ENCODE measurements around the gene LRRC19.

Gene LRRC19

GRCh38 chr9:26946753-26947727, 58.4 kb downstream of the LRRC19 start, which contains the start of gene PLAA:
TSS of gene PLAA (minus strand) at chr9:26947242. CDS start at chr9:26947045, 197 bp downstream.
- Mint-ChIP-seq H3K27me3 (peaks cover 3% of the 10 kb centered on the region), H3K9me3 (no peaks in the 10 kb centered on the region), H3K4me1 (peaks cover 43% of the 10 kb centered on the region), H3K4me3 (peak within 1 kb of the TSS; percentile 86), H3K27ac (peak within 1 kb of the TSS; percentile 95), H3K36me3 (peaks cover 19% of the 10 kb centered on the region)
- peak; percentile 90 for DNase-seq
- CTCF ChIA-PET, result no interaction called here

GRCh38 chr9:26945591-26945990, 59.9 kb downstream of the LRRC19 start:
- peak overlapping the region; percentile 86 for H3K4me3 Mint-ChIP-seq
- H3K36me3 Mint-ChIP-seq, result peaks cover 27% of the 10 kb centered on the region
- no peaks in the 10 kb centered on the region for H3K9me3 Mint-ChIP-seq
- peaks cover 57% of the 10 kb centered on the region for H3K4me1 Mint-ChIP-seq
- H3K27me3 Mint-ChIP-seq, result peaks cover 3% of the 10 kb centered on the region
- no peak for DNase-seq
- CTCF ChIA-PET, result interaction anchor here (0.5 kb wide), 1 partner anchor 55 kb away, joined by 3 read pairs; no protein-coding TSS in a partner anchor
- peak overlapping the region; percentile 95 for H3K27ac Mint-ChIP-seq

Measured in activated naive CD4-positive, alpha-beta T cell treated with anti-CD3 and anti-CD28 coated beads, Interleukin-2, amount 10 ng/mL, durations not matched to agents 7 days and 5 days (primary cell).